Keratinocyte (primary cell): ENCODE data around the gene CDC42EP4. TPM values are rescaled to one million over a fixed set of nuclear protein-coding genes. Genes with fewer than 3 reads are reported as not detected.

ENCODE experiments used
- DNase-seq: peaks from one replicate; pipeline ENCODE4 v3.0.0-alpha.2; 2011; ENCODE audit warnings: low read depth, missing footprints, low spot score
- FAIRE-seq: peaks from 2 replicates; lab custom pipeline; 2011; peaks lifted over from hg19 to GRCh38; lab: Jason Lieb, UNC
- H2AFZ ChIP-seq: 2 replicates; pipeline ENCODE4 v1.6.0; 2012; ENCODE audit warnings: low read length, control low read depth, inconsistent platforms; ENCODE audit not compliant: control insufficient read depth
- H3K27ac ChIP-seq: 2 replicates; pipeline ENCODE4 v1.5.1; 2011; ENCODE audit warnings: low read length; ENCODE audit not compliant: control insufficient read depth, insufficient read depth
- H3K27me3 ChIP-seq: 3 replicates; pipeline ENCODE4 v1.6.0; 2011; ENCODE audit warnings: low read length; ENCODE audit not compliant: control insufficient read depth, insufficient read depth; ENCODE audit errors: extremely low read depth
- H3K36me3 ChIP-seq, 2 experiments: 2 replicates in 1 of 2; 3 replicates in 1 of 2; pipeline ENCODE4 v1.5.1; 2011; ENCODE audit warnings: low read length in 2 of 2, mild to moderate bottlenecking in 1 of 2; ENCODE audit not compliant: control insufficient read depth in 2 of 2, insufficient read depth in 2 of 2; ENCODE audit errors: extremely low read depth in 1 of 2
- H3K4me1 ChIP-seq: 3 replicates; pipeline ENCODE4 v1.5.1; 2011; ENCODE audit warnings: low read length; ENCODE audit not compliant: control insufficient read depth, insufficient read depth; ENCODE audit errors: extremely low read depth
- H3K4me2 ChIP-seq: 3 replicates; pipeline ENCODE4 v1.6.0; 2011; ENCODE audit warnings: low read depth, low read length; ENCODE audit not compliant: control insufficient read depth, insufficient read depth; ENCODE audit errors: extremely low read depth
- H3K4me3 ChIP-seq, 3 experiments: fragments of 200-600 bp in 1 of 3; sonication (generic) in 1 of 3; 2 replicates in 2 of 3; 3 replicates in 1 of 3; pipeline ENCODE4 v1.5.1; 2011 to 2016; ENCODE audit warnings: low read length in 3 of 3, mild to moderate bottlenecking in 3 of 3, control low read depth in 2 of 3, inconsistent platforms in 1 of 3, low read depth in 1 of 3, mixed read lengths in 1 of 3, mixed run types in 1 of 3, moderate library complexity in 1 of 3; ENCODE audit not compliant: control insufficient read depth in 2 of 3, insufficient read depth in 2 of 3; ENCODE audit errors: extremely low read depth in 1 of 3
- H3K79me2 ChIP-seq: 2 replicates; pipeline ENCODE4 v1.6.0; 2012; ENCODE audit warnings: low read length; ENCODE audit not compliant: control insufficient read depth, insufficient read depth
- H3K9ac ChIP-seq: 3 replicates; pipeline ENCODE4 v1.6.0; 2011; ENCODE audit warnings: low read length; ENCODE audit not compliant: control insufficient read depth, insufficient read depth; ENCODE audit errors: extremely low read depth
- H3K9me1 ChIP-seq: 3 replicates; pipeline ENCODE4 v1.6.0; 2011; ENCODE audit warnings: low read length; ENCODE audit not compliant: control insufficient read depth, insufficient read depth; ENCODE audit errors: extremely low read depth
- H3K9me3 ChIP-seq: 2 replicates; pipeline ENCODE4 v1.5.1; 2012; ENCODE audit warnings: low read depth, low read length; ENCODE audit not compliant: control insufficient read depth
- H4K20me1 ChIP-seq: 3 replicates; pipeline ENCODE4 v1.6.0; 2011; ENCODE audit warnings: low read length; ENCODE audit not compliant: control insufficient read depth, insufficient read depth; ENCODE audit errors: extremely low read depth
- CTCF ChIP-seq, 3 experiments: IDR thresholded peaks in 1 of 3; conservative IDR thresholded peaks in 1 of 3; optimal IDR thresholded peaks in 1 of 3; 2 replicates in 2 of 3; 3 replicates in 1 of 3; pipeline versions ENCODE3 to v1.5.1; 2011; ENCODE audit warnings: low read length in 3 of 3, mild to moderate bottlenecking in 3 of 3, moderate library complexity in 2 of 3, control low read depth in 1 of 3, inconsistent platforms in 1 of 3; ENCODE audit not compliant: insufficient read depth in 2 of 3; ENCODE audit errors: extremely low read depth in 1 of 3
- EZH2 ChIP-seq: IDR thresholded peaks from one replicate; pipeline ENCODE4 v1.6.1; 2012; ENCODE audit warnings: inconsistent platforms, mild to moderate bottlenecking, low read length, moderate library complexity
- dilution Hi-C: fragments of 300-500 bp; cut with MboI; formaldehyde crosslinking; loops from one replicate; pipeline ENCODE4 v1.7.0; 2020; ENCODE audit warnings: low sequenced_read_pairs; ENCODE audit not compliant: extremely low pct_ligation_motif_present
- polyA plus RNA-seq, 5 experiments: library from polyadenylated mRNA; depleted of rRNA in 3 of 5; stranded (reverse) in 3 of 5; stranded (forward) in 1 of 5; unstranded in 1 of 5; fragments of >200 nt; gene quantifications; 1 replicate in 1 of 5; 2 replicates in 3 of 5; 3 replicates in 1 of 5; pipeline versions ENCODE4 v1.2.1 to v1.2.3, GENCODE V29; 2011 to 2012; ENCODE audit warnings: missing spikeins in 2 of 5, low read depth in 1 of 5, low replicate concordance in 1 of 5

CDC42EP4 gene
- polyA plus RNA-seq, 1 donor (not counting 4 experiments of a cell fraction or from before 2014, with no cell fraction given), result 9.4 TPM

- H3K4me2 ChIP-seq, result peak overlapping the region; percentile 37
- no peak overlapping the region for H3K9ac ChIP-seq
- H3K9me1 ChIP-seq, result peaks cover 3% of the 10 kb centered on the region
- no peaks in the 10 kb centered on the region for H3K27me3 ChIP-seq
- TF ChIP-seq EZH2 (no peak), CTCF (optimal IDR thresholded peaks at IDR 0.05 in 1 of 3, IDR thresholded peaks at IDR 0.05 in 1 of 3, conservative IDR thresholded peaks at IDR 0.05 in 1 of 3; ENCODE audit: extremely low read depth in 1 of 3, insufficient read depth in 2 of 3, low read length in 3 of 3) (no peak)
- no peaks in the 10 kb centered on the region for H3K9me3 ChIP-seq
- peaks cover 3 to 6% of the 10 kb centered on the region in 2 experiments for H3K36me3 ChIP-seq
- peaks cover 6% of the 10 kb centered on the region for H4K20me1 ChIP-seq
- H3K79me2 ChIP-seq, result peaks cover 3% of the 10 kb centered on the region
- no peak overlapping the region for H3K27ac ChIP-seq
- H2AFZ ChIP-seq, result no peak overlapping the region
- dilution Hi-C loops, result no loop called here
- H3K4me1 ChIP-seq, result peaks cover 26% of the 10 kb centered on the region
- no peak overlapping the region for H3K4me3 ChIP-seq
- DNase-seq (no peak), FAIRE-seq (no peak)
Measured at GRCh38 chr17:73286863-73287296, 24.9 kb downstream of the CDC42EP4 start.

DNA sequence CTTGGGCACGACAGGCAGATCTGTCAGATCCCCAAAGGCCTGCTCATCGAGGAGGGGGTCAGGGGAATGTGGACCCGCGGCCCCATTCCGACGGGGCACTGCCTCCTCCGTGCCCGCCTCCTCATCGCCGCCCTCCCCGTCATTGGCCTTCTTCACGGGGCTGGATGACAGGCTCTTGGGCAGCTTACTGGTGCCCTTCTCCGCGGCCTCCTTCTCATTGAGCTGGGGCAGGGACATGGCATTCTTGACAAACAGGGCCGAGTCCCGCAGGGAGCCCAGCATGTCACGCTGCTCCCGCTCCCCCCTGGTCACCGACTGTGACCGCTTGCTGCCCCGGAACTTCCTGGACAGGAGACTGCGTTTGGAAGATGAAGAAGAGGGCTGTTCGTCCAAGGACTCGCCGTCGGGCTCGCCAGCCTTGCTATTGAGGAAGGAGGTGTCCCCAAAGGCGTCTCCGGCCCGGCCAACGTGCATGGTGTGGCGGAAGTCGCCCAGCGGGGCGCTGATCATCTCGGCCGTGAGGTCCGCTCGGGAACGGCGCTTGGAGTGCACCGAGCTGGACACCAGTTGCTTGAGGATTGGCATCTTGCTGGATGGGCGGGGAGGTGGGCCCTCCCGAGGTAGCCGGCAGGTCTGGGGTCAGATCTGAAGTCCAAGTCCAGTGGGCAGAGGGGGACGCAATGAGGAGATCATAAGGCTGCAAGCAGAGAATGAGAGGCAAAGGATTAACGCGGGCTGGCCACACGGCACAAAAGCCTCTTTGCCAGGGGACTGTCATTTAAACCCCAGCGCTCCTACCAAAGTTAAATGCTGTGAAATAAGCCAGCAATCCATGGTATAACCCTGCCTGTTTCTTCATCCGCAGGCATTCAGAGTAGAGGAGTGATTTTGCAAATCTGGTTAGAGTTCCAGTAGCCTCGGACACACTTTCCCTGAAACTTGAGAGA, 25.6 kb downstream of the CDC42EP4 start:
- Histone ChIP-seq H3K4me3 (no peak overlapping the region), H3K4me2 (peak overlapping the region; percentile 37), H3K79me2 (peaks cover 3% of the 10 kb centered on the region), H4K20me1 (peaks cover 6% of the 10 kb centered on the region), H3K9me1 (no peaks in the 10 kb centered on the region), H3K9ac (no peak overlapping the region), H3K27ac (no peak overlapping the region), H3K9me3 (no peaks in the 10 kb centered on the region), H3K4me1 (peaks cover 19% of the 10 kb centered on the region), H3K27me3 (no peaks in the 10 kb centered on the region), H2AFZ (no peak overlapping the region), H3K36me3 (peaks cover 3 to 6% of the 10 kb centered on the region in 2 experiments)
- DNase-seq (no peak), FAIRE-seq (no peak)
- dilution Hi-C loops, result no loop called here
- TF ChIP-seq EZH2 (no peak), CTCF (optimal IDR thresholded peaks at IDR 0.05 in 1 of 3, IDR thresholded peaks at IDR 0.05 in 1 of 3, conservative IDR thresholded peaks at IDR 0.05 in 1 of 3; ENCODE audit: extremely low read depth in 1 of 3, insufficient read depth in 2 of 3, low read length in 3 of 3) (no peak)
